Left lung (tissue), 10 donors: Measurements from ENCODE around the gene MYEF2. TPM values are rescaled to one million over a fixed set of nuclear protein-coding genes. Genes with fewer than 3 reads are reported as not detected.

Source experiments
- ATAC-seq: fragments of 200-7000 bp; cut with Tn5 transposase; one replicate; pipeline ENCODE4 v1.9.1; 2020; ENCODE audit warnings: moderate library complexity
- DNase-seq, 4 donors: peaks; one replicate each; pipeline ENCODE4 v3.0.0-alpha.2; 2013 to 2020
- H3K27ac ChIP-seq, 2 donors: fragments of 200-600 bp; sonication (generic) in 1 of 2; one replicate each; pipeline versions ENCODE4 v1.5.0 to v1.8.0; 2020 to 2021
- H3K27me3 ChIP-seq, 2 donors: fragments of 200-600 bp; sonication (generic) in 1 of 2; one replicate each; pipeline versions ENCODE4 v1.5.0 to v1.8.0; 2020 to 2021
- H3K36me3 ChIP-seq, 2 donors: fragments of 200-600 bp; sonication (generic) in 1 of 2; one replicate each; pipeline versions ENCODE4 v1.5.0 to v1.8.0; 2020 to 2021
- H3K4me1 ChIP-seq, 2 donors: fragments of 200-600 bp; one replicate each; pipeline ENCODE4 v1.8.0; 2021
- H3K4me3 ChIP-seq, 2 donors: fragments of 200-600 bp; sonication (generic) in 1 of 2; one replicate each; pipeline versions ENCODE4 v1.5.0 to v1.8.0; 2020 to 2021; ENCODE audit warnings: mild to moderate bottlenecking in 1 of 2
- H3K9me3 ChIP-seq, 2 donors: fragments of 200-600 bp; sonication (generic) in 1 of 2; one replicate each; pipeline versions ENCODE4 v1.5.0 to v1.8.0; 2020 to 2021
- CTCF ChIP-seq, 2 donors: fragments of 200-600 bp; sonication (generic) in 1 of 2; IDR thresholded peaks; one replicate each; pipeline versions ENCODE4 v1.5.0 to v1.8.0; 2021; ENCODE audit warnings: antibody characterized with exemption in 2 of 2
- intact Hi-C, 2 donors: fragments of 100-400 bp; cut with DNase I; formaldehyde crosslinking; loops; one replicate each; pipeline versions ENCODE4 v1.11.2 to v1.14.2; 2022
- polyA plus RNA-seq, 6 donors: library from polyadenylated mRNA; unstranded; fragments of 120-200 nt; gene quantifications; one replicate each; pipeline ENCODE4 v1.2.1, GENCODE V29; 2013; ENCODE audit not compliant: insufficient read length in 6 of 6
- total RNA-seq, 2 donors: library from RNA; stranded (reverse); fragmentation: NEBNext Ultra II Directional; extraction: Animal tissue kit (Norgen Biotek cat#: 25700); gene quantifications; one replicate each; pipeline ENCODE4 v1.2.1, GENCODE V29; 2021
- donor health status: DM: no; HTN: yes; CAD: no.
- donor health status: DM: no; HTN: no; CAD: no.

Gene MYEF2
- total and polyA plus RNA-seq, 8 donors: 19.7 to 67.3 (median 48.1) TPM

- intact Hi-C loops: no loop called here
- no peaks in the 10 kb centered on the region for H3K9me3 ChIP-seq
- no peaks in the 10 kb centered on the region for H3K4me1 ChIP-seq
- H3K27ac ChIP-seq: no peak within 1 kb of the TSS
- TF ChIP-seq CTCF (IDR thresholded peaks at IDR 0.05): no peak
- DNase-seq (no peak), ATAC-seq (no peak)
- no peaks in the 10 kb centered on the region for H3K36me3 ChIP-seq
- H3K27me3 ChIP-seq: no peaks in the 10 kb centered on the region
- no peak within 1 kb of the TSS for H3K4me3 ChIP-seq
Observed at GRCh38 chr15:48120745-48121144, 57.4 kb downstream of the MYEF2 start, which contains the start of gene SLC24A5. SLC24A5 (plus strand) TSS chr15:48120990; CDS start chr15:48121045, 55 bp downstream.

DNA sequence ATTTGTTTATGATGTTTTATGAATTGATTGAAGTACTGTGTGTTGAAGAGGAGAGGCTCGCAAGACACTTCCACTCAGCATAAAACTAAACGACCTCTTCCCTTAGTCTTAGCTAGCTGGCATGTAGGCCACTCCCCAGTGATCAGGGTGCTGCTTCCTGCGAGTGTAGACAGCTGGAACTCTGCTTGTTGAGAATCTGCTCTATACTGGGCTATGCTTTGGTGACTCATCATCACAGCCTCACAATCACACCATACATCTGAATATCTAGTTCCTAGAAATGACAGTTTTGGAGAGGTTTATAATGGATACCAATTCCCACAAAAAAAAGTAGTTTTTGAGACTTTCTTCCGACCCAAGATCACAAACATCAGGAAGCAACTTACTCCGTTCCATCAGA lies 58.8 kb downstream of the MYEF2 start:
- intact Hi-C loops: no loop called here
- no peaks in the 10 kb centered on the region for H3K36me3 ChIP-seq
- no peak for TF ChIP-seq CTCF (IDR thresholded peaks at IDR 0.05)
- no peak for ATAC-seq
- H3K27me3 ChIP-seq: no peaks in the 10 kb centered on the region
- no peaks in the 10 kb centered on the region for H3K9me3 ChIP-seq
- H3K27ac ChIP-seq: no peak overlapping the region
- H3K4me1 ChIP-seq: no peaks in the 10 kb centered on the region
- no peak overlapping the region for H3K4me3 ChIP-seq
- no peak for DNase-seq

GRCh38 chr15:48112242-48112641 lies 65.9 kb downstream of the MYEF2 start:
- no peaks in the 10 kb centered on the region for H3K9me3 ChIP-seq
- no peak overlapping the region for H3K27ac ChIP-seq
- TF ChIP-seq CTCF (IDR thresholded peaks at IDR 0.05): no peak
- no peaks in the 10 kb centered on the region for H3K4me1 ChIP-seq
- no peak overlapping the region for H3K4me3 ChIP-seq
- no peaks in the 10 kb centered on the region for H3K27me3 ChIP-seq
- no peak for ATAC-seq
- peak in 1 of 4 donors; percentile 7 for DNase-seq
- intact Hi-C loops: no loop called here
- no peaks in the 10 kb centered on the region for H3K36me3 ChIP-seq

- TF ChIP-seq CTCF (IDR thresholded peaks at IDR 0.05): no peak
- intact Hi-C loops: no loop called here
- no peak for ATAC-seq
Observed at GRCh38 chr15:48109856-48110531, 68.1 kb downstream of the MYEF2 start.

DNA sequence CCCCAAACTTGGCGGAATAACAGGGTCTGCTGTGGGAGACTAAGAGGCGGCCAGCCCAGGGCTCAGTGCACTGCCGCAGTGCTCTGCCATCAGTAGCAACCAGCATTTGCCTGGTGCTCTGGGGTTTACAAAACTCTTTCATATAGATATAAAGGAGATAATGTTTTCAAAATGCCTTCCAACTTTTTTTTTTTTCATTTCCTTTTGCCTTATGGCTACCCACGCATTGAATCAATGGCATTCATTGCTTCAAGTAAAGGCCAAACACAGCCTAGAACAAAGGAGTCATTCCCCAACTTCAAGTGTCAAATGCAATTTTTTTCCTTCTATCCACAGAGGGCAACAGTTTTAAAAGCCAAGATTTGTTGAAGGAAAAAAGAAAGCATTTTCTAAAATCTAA lies 68.9 kb downstream of the MYEF2 start:
- no peaks in the 10 kb centered on the region for H3K4me1 ChIP-seq
- no peaks in the 10 kb centered on the region for H3K9me3 ChIP-seq
- ATAC-seq (no peak), DNase-seq (no peak)
- no peak for TF ChIP-seq CTCF (IDR thresholded peaks at IDR 0.05)
- no peaks in the 10 kb centered on the region for H3K36me3 ChIP-seq
- H3K27me3 ChIP-seq: peaks cover 0 to 3% of the 10 kb centered on the region in 2 donors
- H3K27ac ChIP-seq: no peak overlapping the region
- intact Hi-C loops: no loop called here
- H3K4me3 ChIP-seq: no peak overlapping the region

More at GRCh38 chr15:48109856-48110531, 68.1 kb downstream of the MYEF2 start:
- no peaks in the 10 kb centered on the region for H3K9me3 ChIP-seq
- no peak overlapping the region for H3K4me3 ChIP-seq
- H3K36me3 ChIP-seq: no peaks in the 10 kb centered on the region
- H3K27me3 ChIP-seq: peaks cover 0 to 3% of the 10 kb centered on the region in 2 donors
- H3K27ac ChIP-seq: no peak overlapping the region
- DNase-seq: no peak
- no peaks in the 10 kb centered on the region for H3K4me1 ChIP-seq
